ENCODE results near the gene DYNC2I2.

DYNC2I2 gene

DNA sequence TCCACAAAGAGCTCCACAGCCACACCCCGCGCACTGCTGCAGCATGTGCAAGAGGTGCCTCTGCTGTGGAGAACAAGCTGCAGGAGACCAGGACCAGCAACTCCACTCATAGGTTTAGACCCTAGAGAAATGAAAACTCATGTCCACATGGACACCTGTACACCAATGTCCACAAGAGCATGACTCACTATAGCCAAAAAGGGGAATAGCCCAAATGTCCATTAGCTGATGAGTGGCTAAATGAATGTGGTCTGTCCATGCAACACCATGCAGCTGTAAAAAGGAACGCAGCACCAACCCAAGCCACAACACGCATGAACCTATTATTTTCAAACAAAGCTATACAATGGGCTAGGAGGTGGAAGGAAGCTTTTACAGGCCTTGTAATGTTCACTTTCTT, 18.1 kb downstream of the DYNC2I2 start:
- TF ChIP-seq FOXP2 (optimal IDR thresholded peaks at IDR 0.05; ENCODE audit: borderline replicate concordance, extremely low read depth, extremely low read length, insufficient read depth), result no peak
- no peak for TF ChIP-seq SIN3A (IDR thresholded peaks at IDR 0.05; ENCODE audit: borderline replicate concordance, insufficient read depth, low read length)
- TF ChIP-seq POLR2AphosphoS5 (IDR thresholded peaks at IDR 0.05; ENCODE audit: low read depth, low read length), result no peak
- TF ChIP-seq, protein P1, sequence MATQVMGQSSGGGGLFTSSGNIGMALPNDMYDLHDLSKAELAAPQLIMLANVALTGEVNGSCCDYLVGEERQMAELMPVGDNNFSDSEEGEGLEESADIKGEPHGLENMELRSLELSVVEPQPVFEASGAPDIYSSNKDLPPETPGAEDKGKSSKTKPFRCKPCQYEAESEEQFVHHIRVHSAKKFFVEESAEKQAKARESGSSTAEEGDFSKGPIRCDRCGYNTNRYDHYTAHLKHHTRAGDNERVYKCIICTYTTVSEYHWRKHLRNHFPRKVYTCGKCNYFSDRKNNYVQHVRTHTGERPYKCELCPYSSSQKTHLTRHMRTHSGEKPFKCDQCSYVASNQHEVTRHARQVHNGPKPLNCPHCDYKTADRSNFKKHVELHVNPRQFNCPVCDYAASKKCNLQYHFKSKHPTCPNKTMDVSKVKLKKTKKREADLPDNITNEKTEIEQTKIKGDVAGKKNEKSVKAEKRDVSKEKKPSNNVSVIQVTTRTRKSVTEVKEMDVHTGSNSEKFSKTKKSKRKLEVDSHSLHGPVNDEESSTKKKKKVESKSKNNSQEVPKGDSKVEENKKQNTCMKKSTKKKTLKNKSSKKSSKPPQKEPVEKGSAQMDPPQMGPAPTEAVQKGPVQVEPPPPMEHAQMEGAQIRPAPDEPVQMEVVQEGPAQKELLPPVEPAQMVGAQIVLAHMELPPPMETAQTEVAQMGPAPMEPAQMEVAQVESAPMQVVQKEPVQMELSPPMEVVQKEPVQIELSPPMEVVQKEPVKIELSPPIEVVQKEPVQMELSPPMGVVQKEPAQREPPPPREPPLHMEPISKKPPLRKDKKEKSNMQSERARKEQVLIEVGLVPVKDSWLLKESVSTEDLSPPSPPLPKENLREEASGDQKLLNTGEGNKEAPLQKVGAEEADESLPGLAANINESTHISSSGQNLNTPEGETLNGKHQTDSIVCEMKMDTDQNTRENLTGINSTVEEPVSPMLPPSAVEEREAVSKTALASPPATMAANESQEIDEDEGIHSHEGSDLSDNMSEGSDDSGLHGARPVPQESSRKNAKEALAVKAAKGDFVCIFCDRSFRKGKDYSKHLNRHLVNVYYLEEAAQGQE (IDR thresholded peaks at IDR 0.05; ENCODE audit: insufficient read depth in 1 of 2, low read depth in 2 of 2, low read length in 2 of 2), result no peak
- TF ChIP-seq TAF1 (IDR thresholded peaks at IDR 0.05; ENCODE audit: borderline replicate concordance, insufficient read depth, low read length), result no peak

DNA sequence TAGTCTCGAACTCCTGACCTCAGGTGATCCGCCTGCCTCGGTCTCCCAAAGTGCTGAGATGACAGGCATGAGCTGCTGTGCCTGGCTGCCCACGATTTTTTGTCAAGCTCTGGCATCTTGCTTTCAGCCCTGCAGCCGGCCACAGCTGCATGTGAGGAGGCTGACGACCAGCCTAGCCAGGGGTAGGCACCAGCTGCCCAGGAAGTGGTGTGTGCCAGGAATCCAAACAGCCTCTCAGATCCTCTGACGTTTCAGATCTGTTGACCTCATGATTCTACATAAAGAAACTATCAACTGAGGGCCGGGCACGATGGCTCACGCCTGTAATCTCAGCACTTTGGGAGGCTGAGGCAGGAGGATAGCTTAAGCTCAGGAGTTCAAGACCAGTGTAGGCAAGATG, 19.0 kb downstream of the DYNC2I2 start:
- TF ChIP-seq TAF1 (IDR thresholded peaks at IDR 0.05; ENCODE audit: borderline replicate concordance, insufficient read depth, low read length), result no peak

DNA sequence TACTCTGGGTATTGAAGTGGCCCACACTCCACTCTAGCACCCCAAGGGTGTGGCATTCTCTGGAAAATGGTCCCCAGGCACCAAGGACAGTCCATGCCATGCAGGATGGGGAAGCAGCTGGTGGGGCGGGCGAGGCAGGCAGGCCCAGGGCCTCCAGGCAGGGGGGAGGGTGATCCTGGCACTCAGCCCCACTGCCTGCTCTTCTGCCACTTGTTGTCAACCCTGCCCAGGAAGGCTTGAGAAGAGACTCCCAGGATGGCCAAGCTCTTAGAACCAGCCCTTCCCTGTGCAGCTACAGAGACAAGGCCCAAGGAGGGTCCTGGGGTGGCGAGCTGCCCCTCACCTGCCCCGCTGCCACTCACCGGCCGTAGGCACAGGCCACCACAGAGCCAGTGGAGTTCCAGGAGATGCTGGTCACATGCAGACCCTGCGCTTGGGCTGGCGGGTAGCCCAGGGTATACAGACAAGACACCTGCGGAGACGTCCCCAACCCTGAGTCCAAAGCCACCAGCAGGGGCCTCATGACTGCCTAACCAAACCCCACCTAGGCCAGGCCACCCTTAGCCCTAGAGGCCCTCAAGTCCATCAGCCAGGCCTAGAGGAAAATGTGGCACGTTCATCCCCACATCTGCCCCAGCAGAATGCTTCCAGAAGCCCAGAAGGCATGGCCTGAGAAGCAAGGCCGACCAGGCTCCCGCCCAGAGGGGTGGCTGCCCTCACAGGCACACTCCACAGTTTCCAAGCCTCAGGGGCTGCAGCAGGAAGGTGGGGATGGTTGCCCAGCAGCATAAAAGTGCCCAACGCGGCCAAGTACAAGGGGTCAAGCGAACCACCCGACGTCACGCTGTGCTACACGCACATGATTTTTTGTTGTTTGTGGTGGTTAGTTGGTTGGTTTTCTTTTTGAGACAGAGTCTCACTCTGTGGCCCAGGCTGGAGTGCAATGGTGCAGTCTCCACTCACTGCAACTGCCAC, 19.8 kb downstream of the DYNC2I2 start:
- no peak for TF ChIP-seq TAF1 (IDR thresholded peaks at IDR 0.05; ENCODE audit: borderline replicate concordance, insufficient read depth, low read length)
- no peak for TF ChIP-seq POLR2AphosphoS5 (IDR thresholded peaks at IDR 0.05; ENCODE audit: low read depth, low read length)
- TF ChIP-seq, protein P1 (IDR thresholded peaks at IDR 0.05; ENCODE audit: insufficient read depth in 1 of 2, low read depth in 2 of 2, low read length in 2 of 2), result no peak
- no peak for TF ChIP-seq FOXP2 (optimal IDR thresholded peaks at IDR 0.05; ENCODE audit: borderline replicate concordance, extremely low read depth, extremely low read length, insufficient read depth)
- no peak for TF ChIP-seq SIN3A (IDR thresholded peaks at IDR 0.05; ENCODE audit: borderline replicate concordance, insufficient read depth, low read length)

DNA sequence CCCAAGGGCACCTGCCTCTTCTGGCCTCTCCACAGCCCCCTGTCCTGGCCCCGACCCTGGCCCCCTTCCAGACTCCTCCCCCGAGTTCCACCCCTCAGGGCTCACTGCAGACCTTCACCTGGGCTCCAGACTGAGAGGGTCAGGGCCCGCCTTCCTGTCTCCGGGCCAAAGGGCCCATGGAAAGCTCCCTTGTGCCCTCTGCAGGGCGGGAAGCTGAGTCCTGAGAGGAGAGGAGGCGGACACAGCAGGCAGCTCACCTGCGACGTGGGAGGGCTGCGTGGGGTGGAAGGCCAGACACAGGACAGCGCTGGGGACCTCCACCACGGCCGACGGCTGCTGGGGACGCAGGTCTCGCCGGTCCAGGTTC, 20.6 kb downstream of the DYNC2I2 start:
- TF ChIP-seq, protein P1 (IDR thresholded peaks at IDR 0.05; ENCODE audit: insufficient read depth in 1 of 2, low read depth in 2 of 2, low read length in 2 of 2), result no peak
- TF ChIP-seq POLR2AphosphoS5 (IDR thresholded peaks at IDR 0.05; ENCODE audit: low read depth, low read length) (no peak), TAF1 (IDR thresholded peaks at IDR 0.05; ENCODE audit: borderline replicate concordance, insufficient read depth, low read length) (no peak), SIN3A (IDR thresholded peaks at IDR 0.05; ENCODE audit: borderline replicate concordance, insufficient read depth, low read length) (no peak), FOXP2 (optimal IDR thresholded peaks at IDR 0.05; ENCODE audit: borderline replicate concordance, extremely low read depth, extremely low read length, insufficient read depth) (no peak)

DNA sequence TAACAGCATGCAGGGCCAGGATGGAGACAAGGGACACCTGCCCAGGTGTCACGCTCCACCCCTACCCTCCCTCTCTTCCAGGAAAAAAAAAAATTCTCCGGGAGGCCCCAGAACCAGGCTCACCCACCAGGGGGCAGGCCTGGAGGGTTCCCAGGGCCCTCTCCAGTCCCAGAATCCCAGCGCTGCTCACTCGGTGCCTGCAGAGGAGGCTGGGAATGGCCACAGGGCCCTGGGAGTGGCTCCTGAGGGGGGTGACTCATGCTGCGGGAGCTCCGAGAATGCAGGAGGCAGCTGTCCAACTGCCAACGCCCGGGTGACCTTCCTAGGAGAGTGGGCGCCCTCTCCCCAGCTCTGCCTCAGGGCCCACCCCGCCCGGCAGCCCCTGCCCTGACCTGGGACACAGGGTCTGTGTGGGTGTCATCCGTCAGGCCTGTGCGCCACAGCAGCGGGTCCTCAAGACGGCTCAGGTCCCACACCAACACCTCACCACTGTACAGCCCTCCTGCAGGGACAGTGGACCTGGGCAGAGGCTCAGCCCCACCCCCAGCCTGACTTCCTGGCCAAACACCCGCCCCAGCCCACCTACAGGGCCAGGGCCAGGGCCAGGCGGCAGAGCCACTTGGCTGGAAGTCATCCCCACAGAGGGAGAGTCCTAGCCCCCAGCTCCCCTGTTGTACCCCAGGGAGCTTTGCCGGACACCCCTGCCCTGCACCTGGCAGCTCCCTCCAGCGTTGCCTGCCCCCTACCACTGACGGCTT, 21.2 kb downstream of the DYNC2I2 start:
- TF ChIP-seq TAF1 (IDR thresholded peaks at IDR 0.05; ENCODE audit: borderline replicate concordance, insufficient read depth, low read length), result no peak
- TF ChIP-seq, protein P1 (IDR thresholded peaks at IDR 0.05; ENCODE audit: insufficient read depth in 1 of 2, low read depth in 2 of 2, low read length in 2 of 2), result peak in 1 of 2 experiments; percentile 62; a peak in 2 of 4 replicates
